A172 (cell line): Measurements from ENCODE around the gene CDK5RAP1. TPM values are rescaled to one million over a fixed set of nuclear protein-coding genes. Genes with fewer than 3 reads are reported as not detected.

ENCODE experiments used
- DNase-seq: peaks from one replicate; pipeline ENCODE4 v3.0.0-alpha.2; 2015; ENCODE audit warnings: low spot score
- total RNA-seq: library from RNA; depleted of rRNA; stranded (reverse); fragments of >200 nt; shearing (Covaris generic); gene quantifications from 2 replicates; pipeline ENCODE4 v1.2.3, GENCODE V29; 2014

CDK5RAP1 gene
- total RNA-seq, 1 experiment from 2014 or later: 94.3 TPM

- DNase-seq: no peak
Observed at GRCh38 chr20:33386673-33387072, 14.6 kb downstream of the CDK5RAP1 start.

GRCh38 chr20:33377366-33377765 is 24.0 kb downstream of the CDK5RAP1 start:
- DNase-seq: no peak

GRCh38 chr20:33373735-33374605 is 27.3 kb downstream of the CDK5RAP1 start:
- peak; percentile 96 for DNase-seq

GRCh38 chr20:33372993-33373441 is 28.3 kb downstream of the CDK5RAP1 start:
- no peak for DNase-seq

GRCh38 chr20:33370291-33370690 is 31.0 kb downstream of the CDK5RAP1 start:
- peak; percentile 35 for DNase-seq

GRCh38 chr20:33362898-33363297 is 38.4 kb downstream of the CDK5RAP1 start:
- DNase-seq: no peak

- DNase-seq: no peak
Observed at GRCh38 chr20:33359399-33360261, 41.7 kb downstream of the CDK5RAP1 start.

GRCh38 chr20:33353013-33353402 is 48.3 kb downstream of the CDK5RAP1 start:
- no peak for DNase-seq

- no peak for DNase-seq
Observed at GRCh38 chr20:33352258-33353012, 48.9 kb downstream of the CDK5RAP1 start.

- DNase-seq: no peak
Observed at GRCh38 chr20:33351696-33352095, 49.6 kb downstream of the CDK5RAP1 start.

- no peak for DNase-seq
Observed at GRCh38 chr20:33349493-33349892, 51.8 kb downstream of the CDK5RAP1 start.

- no peak for DNase-seq
Observed at GRCh38 chr20:33348136-33348937, 53.0 kb downstream of the CDK5RAP1 start.

- no peak for DNase-seq
Observed at GRCh38 chr20:33345342-33345741, 56.0 kb downstream of the CDK5RAP1 start.

GRCh38 chr20:33343521-33343920 is 57.8 kb downstream of the CDK5RAP1 start:
- no peak for DNase-seq

GRCh38 chr20:33339515-33340058 is 61.7 kb downstream of the CDK5RAP1 start:
- no peak for DNase-seq

- DNase-seq: no peak
Observed at GRCh38 chr20:33338467-33339258, 62.7 kb downstream of the CDK5RAP1 start.

GRCh38 chr20:33337531-33338165 is 63.7 kb downstream of the CDK5RAP1 start:
- no peak for DNase-seq

- no peak for DNase-seq
Observed at GRCh38 chr20:33337119-33337518, 64.2 kb downstream of the CDK5RAP1 start.

- no peak for DNase-seq
Observed at GRCh38 chr20:33336375-33336774, 64.9 kb downstream of the CDK5RAP1 start.
